Left lung (tissue), 10 donors: ENCODE measurements around the gene ANO1. TPM values are rescaled to one million over a fixed set of nuclear protein-coding genes. Genes with fewer than 3 reads are reported as not detected.
A peak's percentile ranks its signal among the peaks of the same experiment; 100 is the strongest.

Experiments used
- ATAC-seq: fragments of 200-7000 bp; cut with Tn5 transposase; one replicate; pipeline ENCODE4 v1.9.1; 2020; ENCODE audit warnings: moderate library complexity
- DNase-seq, 4 donors: peaks; one replicate each; pipeline ENCODE4 v3.0.0-alpha.2; 2013 to 2020
- H3K27ac ChIP-seq, 2 donors: fragments of 200-600 bp; sonication (generic) in 1 of 2; one replicate each; pipeline versions ENCODE4 v1.5.0 to v1.8.0; 2020 to 2021
- H3K27me3 ChIP-seq, 2 donors: fragments of 200-600 bp; sonication (generic) in 1 of 2; one replicate each; pipeline versions ENCODE4 v1.5.0 to v1.8.0; 2020 to 2021
- H3K36me3 ChIP-seq, 2 donors: fragments of 200-600 bp; sonication (generic) in 1 of 2; one replicate each; pipeline versions ENCODE4 v1.5.0 to v1.8.0; 2020 to 2021
- H3K4me1 ChIP-seq, 2 donors: fragments of 200-600 bp; one replicate each; pipeline ENCODE4 v1.8.0; 2021
- H3K4me3 ChIP-seq, 2 donors: fragments of 200-600 bp; sonication (generic) in 1 of 2; one replicate each; pipeline versions ENCODE4 v1.5.0 to v1.8.0; 2020 to 2021; ENCODE audit warnings: mild to moderate bottlenecking in 1 of 2
- H3K9me3 ChIP-seq, 2 donors: fragments of 200-600 bp; sonication (generic) in 1 of 2; one replicate each; pipeline versions ENCODE4 v1.5.0 to v1.8.0; 2020 to 2021
- intact Hi-C, 2 donors: fragments of 100-400 bp; cut with DNase I; formaldehyde crosslinking; loops; one replicate each; pipeline versions ENCODE4 v1.11.2 to v1.14.2; 2022
- polyA plus RNA-seq, 6 donors: library from polyadenylated mRNA; unstranded; fragments of 120-200 nt; gene quantifications; one replicate each; pipeline ENCODE4 v1.2.1, GENCODE V29; 2013; ENCODE audit not compliant: insufficient read length in 6 of 6
- total RNA-seq, 2 donors: library from RNA; stranded (reverse); fragmentation: NEBNext Ultra II Directional; extraction: Animal tissue kit (Norgen Biotek cat#: 25700); gene quantifications; one replicate each; pipeline ENCODE4 v1.2.1, GENCODE V29; 2021
- TF ChIP-seq, protein P1 (sequence below), 2 donors: fragments of 200-600 bp; sonication (generic) in 1 of 2; IDR thresholded peaks; one replicate each; pipeline versions ENCODE4 v1.5.0 to v1.8.0; 2021; ENCODE audit warnings: antibody characterized with exemption in 2 of 2
- donor health status: DM: no; HTN: yes; CAD: no.
- donor health status: DM: no; HTN: no; CAD: no.

Gene ANO1
- total and polyA plus RNA-seq, 8 donors, result 4.9 to 13.2 (median 7.0) TPM

DNA sequence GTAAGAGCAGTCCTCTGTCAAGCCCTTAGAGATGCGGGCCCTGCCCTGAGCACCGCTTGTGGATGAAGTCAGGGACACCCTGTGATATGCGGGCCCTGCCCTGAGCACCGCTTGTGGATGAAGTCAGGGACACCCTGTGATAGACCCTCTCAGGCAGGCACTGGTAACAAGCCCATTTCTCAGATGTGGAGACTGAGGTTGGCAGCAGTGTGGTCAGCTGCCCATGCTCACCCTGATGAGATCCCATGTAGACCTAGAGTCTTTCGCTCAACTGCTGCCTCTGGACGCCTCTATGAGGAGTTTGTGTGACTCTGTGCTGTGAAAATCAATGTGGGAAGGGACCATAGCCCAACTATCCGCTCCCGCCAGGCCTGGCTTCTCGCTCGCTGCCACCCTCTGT is 66.1 kb downstream of the ANO1 start:
- H3K36me3 ChIP-seq, result no peaks in the 10 kb centered on the region
- H3K4me1 ChIP-seq, result peaks cover 0 to 5% of the 10 kb centered on the region in 2 donors
- H3K27me3 ChIP-seq, result peaks cover 0 to 82% of the 10 kb centered on the region in 2 donors
- no peaks in the 10 kb centered on the region for H3K9me3 ChIP-seq
- intact Hi-C loops, result no loop called here
- no peak overlapping the region for H3K4me3 ChIP-seq
- no peak for ATAC-seq
- TF ChIP-seq, protein P1, sequence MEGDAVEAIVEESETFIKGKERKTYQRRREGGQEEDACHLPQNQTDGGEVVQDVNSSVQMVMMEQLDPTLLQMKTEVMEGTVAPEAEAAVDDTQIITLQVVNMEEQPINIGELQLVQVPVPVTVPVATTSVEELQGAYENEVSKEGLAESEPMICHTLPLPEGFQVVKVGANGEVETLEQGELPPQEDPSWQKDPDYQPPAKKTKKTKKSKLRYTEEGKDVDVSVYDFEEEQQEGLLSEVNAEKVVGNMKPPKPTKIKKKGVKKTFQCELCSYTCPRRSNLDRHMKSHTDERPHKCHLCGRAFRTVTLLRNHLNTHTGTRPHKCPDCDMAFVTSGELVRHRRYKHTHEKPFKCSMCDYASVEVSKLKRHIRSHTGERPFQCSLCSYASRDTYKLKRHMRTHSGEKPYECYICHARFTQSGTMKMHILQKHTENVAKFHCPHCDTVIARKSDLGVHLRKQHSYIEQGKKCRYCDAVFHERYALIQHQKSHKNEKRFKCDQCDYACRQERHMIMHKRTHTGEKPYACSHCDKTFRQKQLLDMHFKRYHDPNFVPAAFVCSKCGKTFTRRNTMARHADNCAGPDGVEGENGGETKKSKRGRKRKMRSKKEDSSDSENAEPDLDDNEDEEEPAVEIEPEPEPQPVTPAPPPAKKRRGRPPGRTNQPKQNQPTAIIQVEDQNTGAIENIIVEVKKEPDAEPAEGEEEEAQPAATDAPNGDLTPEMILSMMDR (IDR thresholded peaks at IDR 0.05), result no peak
- H3K27ac ChIP-seq, result no peak overlapping the region
- peak in 1 of 4 donors; percentile 39 for DNase-seq

DNA sequence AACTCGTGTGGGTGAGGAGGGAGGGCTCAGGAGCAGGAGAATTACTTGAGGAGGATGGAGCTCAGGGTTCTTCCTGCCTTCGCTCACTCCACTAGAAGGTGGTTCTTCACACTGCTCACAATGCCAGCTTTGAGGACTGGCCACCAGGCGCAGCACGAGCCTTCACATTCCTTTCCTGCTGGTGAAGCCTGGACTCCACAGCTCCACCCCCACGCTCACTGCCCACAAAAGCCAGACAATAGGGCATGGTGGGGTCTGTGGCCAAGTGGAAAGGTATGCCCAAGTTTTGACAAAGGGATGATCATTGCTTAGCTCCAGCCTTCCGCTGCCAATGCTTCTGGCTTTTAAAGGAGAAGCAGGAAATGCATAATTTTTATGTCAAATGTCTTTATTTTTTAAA is 67.0 kb downstream of the ANO1 start:
- no peaks in the 10 kb centered on the region for H3K36me3 ChIP-seq
- H3K27me3 ChIP-seq, result peaks cover 0 to 90% of the 10 kb centered on the region in 2 donors
- intact Hi-C loops, result no loop called here
- no peak overlapping the region for H3K4me3 ChIP-seq
- H3K9me3 ChIP-seq, result no peaks in the 10 kb centered on the region
- DNase-seq (peak in 1 of 4 donors; percentile 28), ATAC-seq (no peak)
- peaks cover 0 to 5% of the 10 kb centered on the region in 2 donors for H3K4me1 ChIP-seq
- TF ChIP-seq, protein P1 (IDR thresholded peaks at IDR 0.05), result no peak
- no peak overlapping the region for H3K27ac ChIP-seq

DNA sequence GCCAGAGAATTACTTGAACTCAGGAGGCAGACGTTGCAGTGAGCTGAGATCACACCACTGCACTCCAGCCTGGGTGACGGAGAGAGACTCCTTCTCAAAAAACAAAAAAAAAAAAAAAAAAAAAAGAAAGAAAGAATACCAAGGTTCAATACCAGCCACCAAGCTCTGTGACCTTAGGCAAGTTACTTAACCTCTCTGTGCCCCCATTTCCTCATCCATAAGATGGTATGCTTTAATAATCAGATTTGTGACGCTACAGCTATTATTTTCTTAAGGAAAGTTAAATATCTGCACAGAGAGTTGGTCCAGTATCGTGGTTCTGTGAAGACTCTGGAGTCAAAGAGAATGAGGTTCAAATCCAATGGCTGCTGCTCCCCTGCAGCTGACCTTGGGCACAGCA is 67.7 kb downstream of the ANO1 start:
- ATAC-seq (no peak), DNase-seq (no peak)
- intact Hi-C loops, result no loop called here
- Histone ChIP-seq H3K36me3 (no peaks in the 10 kb centered on the region), H3K9me3 (no peaks in the 10 kb centered on the region), H3K27me3 (peaks cover 0 to 84% of the 10 kb centered on the region in 2 donors), H3K4me3 (no peak overlapping the region), H3K27ac (no peak overlapping the region), H3K4me1 (peaks cover 0 to 5% of the 10 kb centered on the region in 2 donors)
- TF ChIP-seq, protein P1 (IDR thresholded peaks at IDR 0.05), result no peak

DNA sequence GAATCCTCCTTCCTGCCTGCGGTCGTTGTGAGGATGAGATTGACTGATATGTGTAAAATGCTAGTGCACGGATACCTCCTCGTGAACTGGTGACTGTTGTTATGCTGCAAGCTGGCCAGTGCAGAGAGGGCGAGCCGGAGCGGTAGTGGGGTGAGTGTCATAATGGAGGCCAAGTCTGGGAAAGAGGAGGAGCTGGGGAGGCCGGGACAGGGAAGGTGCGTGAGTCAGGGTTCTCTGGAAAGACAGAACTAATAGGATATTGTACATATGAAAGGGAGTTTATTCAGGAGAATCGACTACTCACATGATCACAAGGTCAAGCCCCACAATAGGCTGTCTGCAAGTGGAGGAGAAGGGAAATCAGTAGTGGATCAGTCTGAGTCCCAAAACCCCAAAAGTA is 68.2 kb downstream of the ANO1 start:
- peaks cover 0 to 79% of the 10 kb centered on the region in 2 donors for H3K27me3 ChIP-seq
- no peaks in the 10 kb centered on the region for H3K36me3 ChIP-seq
- peaks cover 0 to under 1% of the 10 kb centered on the region in 2 donors for H3K4me1 ChIP-seq
- DNase-seq, result no peak
- no peak overlapping the region for H3K27ac ChIP-seq
- ATAC-seq, result no peak
- intact Hi-C loops, result no loop called here
- TF ChIP-seq, protein P1 (IDR thresholded peaks at IDR 0.05), result no peak
- H3K4me3 ChIP-seq, result no peak overlapping the region
- H3K9me3 ChIP-seq, result no peaks in the 10 kb centered on the region

DNA sequence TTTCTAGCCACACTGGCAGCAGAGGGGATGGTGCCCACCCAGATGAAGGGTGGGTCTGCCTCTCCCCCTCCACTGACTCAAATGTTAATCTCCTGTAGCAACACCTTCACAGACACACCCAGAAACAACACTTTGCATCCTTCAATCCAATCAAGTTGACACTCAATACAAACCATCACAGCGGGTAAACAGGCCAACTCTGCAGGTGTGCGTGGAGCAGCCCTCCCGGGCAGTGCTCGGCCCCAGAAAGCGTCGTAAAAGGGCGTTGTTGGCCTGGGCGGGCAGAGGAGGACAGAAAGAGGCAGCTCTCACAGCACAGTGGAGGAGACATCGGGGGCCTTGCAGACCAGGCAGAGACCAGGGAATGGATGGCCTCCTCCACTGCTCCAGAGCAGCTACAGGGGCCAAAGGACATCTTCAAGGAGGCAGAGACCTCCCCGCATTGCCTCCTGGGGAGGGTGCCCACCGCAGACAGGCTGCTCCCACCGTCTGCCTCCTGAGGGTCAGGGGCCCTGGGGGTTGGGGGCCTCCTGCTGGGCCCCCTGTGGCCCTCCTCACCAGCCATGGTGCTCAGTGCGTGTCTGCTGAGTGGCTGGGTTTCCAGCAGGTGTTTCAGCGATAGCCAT is 68.9 kb downstream of the ANO1 start:
- no peak overlapping the region for H3K4me3 ChIP-seq
- H3K36me3 ChIP-seq, result no peaks in the 10 kb centered on the region
- no peak for ATAC-seq
- no peaks in the 10 kb centered on the region for H3K4me1 ChIP-seq
- H3K9me3 ChIP-seq, result no peaks in the 10 kb centered on the region
- intact Hi-C loops, result no loop called here
- TF ChIP-seq, protein P1 (IDR thresholded peaks at IDR 0.05), result no peak
- peaks cover 0 to 72% of the 10 kb centered on the region in 2 donors for H3K27me3 ChIP-seq
- no peak overlapping the region for H3K27ac ChIP-seq
- DNase-seq, result no peak
